Mesenchymal stem cell (in vitro differentiated cells and primary cell): Measurements from ENCODE around the gene UHRF2.

Experiments
- DNase-seq: peaks from one replicate; pipeline ENCODE4 v3.0.0-alpha.2; 2013
- H2AFZ ChIP-seq: one replicate; pipeline ENCODE4 v1.6.1; 2013; ENCODE audit warnings: low read depth, mild to moderate bottlenecking, control low read depth, inconsistent platforms, low read length, moderate library complexity
- H2AK5ac ChIP-seq: 2 replicates; pipeline ENCODE4 v1.6.1; 2013; ENCODE audit warnings: low read length, moderate library complexity, mild to moderate bottlenecking, inconsistent platforms; ENCODE audit not compliant: severe bottlenecking
- H2BK120ac ChIP-seq: one replicate; pipeline ENCODE4 v1.6.1; 2013; ENCODE audit warnings: low read depth, mild to moderate bottlenecking, inconsistent platforms, low read length, moderate library complexity
- H2BK12ac ChIP-seq, 2 experiments: one replicate each; pipeline ENCODE4 v1.6.1; 2013; ENCODE audit warnings: inconsistent platforms in 2 of 2, low read length in 2 of 2, mild to moderate bottlenecking in 2 of 2, moderate library complexity in 2 of 2, control low read depth in 1 of 2
- H2BK15ac ChIP-seq: one replicate; pipeline ENCODE4 v1.6.1; 2013; ENCODE audit warnings: mild to moderate bottlenecking, low read depth, inconsistent platforms; ENCODE audit not compliant: poor library complexity, severe bottlenecking
- H2BK5ac ChIP-seq: 2 replicates; pipeline ENCODE4 v1.6.1; 2013; ENCODE audit warnings: low read depth, mild to moderate bottlenecking, low read length, control low read depth, inconsistent platforms; ENCODE audit not compliant: poor library complexity, severe bottlenecking
- H3K14ac ChIP-seq, 2 experiments: one replicate each; pipeline ENCODE4 v1.6.1; 2013; ENCODE audit warnings: inconsistent platforms in 2 of 2, low read length in 2 of 2, control low read depth in 1 of 2, mild to moderate bottlenecking in 1 of 2, moderate library complexity in 1 of 2
- H3K18ac ChIP-seq, 2 experiments: one replicate each; pipeline ENCODE4 v1.6.1; 2013; ENCODE audit warnings: inconsistent platforms in 2 of 2, low read length in 2 of 2, control low read depth in 1 of 2, low read depth in 1 of 2, mild to moderate bottlenecking in 1 of 2
- H3K23ac ChIP-seq, 2 experiments: one replicate each; pipeline ENCODE4 v1.6.1; 2013; ENCODE audit warnings: inconsistent platforms in 2 of 2, low read length in 2 of 2, mild to moderate bottlenecking in 2 of 2, moderate library complexity in 2 of 2, control low read depth in 1 of 2
- H3K27ac ChIP-seq: 2 replicates; pipeline ENCODE4 v1.5.1; 2013; ENCODE audit warnings: mild to moderate bottlenecking, moderate library complexity, low read length, control low read depth, inconsistent platforms; ENCODE audit not compliant: poor library complexity, severe bottlenecking
- H3K27me3 ChIP-seq, 2 experiments: 2 replicates each; pipeline versions ENCODE4 v1.6.1 to v1.7.0; 2013; ENCODE audit warnings: low read length in 2 of 2, mild to moderate bottlenecking in 2 of 2, moderate library complexity in 2 of 2, control low read depth in 1 of 2, inconsistent platforms in 1 of 2; ENCODE audit not compliant: control insufficient read depth in 1 of 2, insufficient read depth in 1 of 2
- H3K36me3 ChIP-seq, 2 experiments: 2 replicates each; pipeline versions ENCODE4 v1.6.1 to v1.7.0; 2013; ENCODE audit warnings: low read length in 2 of 2, control low read depth in 1 of 2, inconsistent platforms in 1 of 2, low read depth in 1 of 2, mild to moderate bottlenecking in 1 of 2; ENCODE audit not compliant: insufficient read depth in 2 of 2, control insufficient read depth in 1 of 2
- H3K4ac ChIP-seq, 2 experiments: one replicate each; pipeline ENCODE4 v1.6.1; 2013; ENCODE audit warnings: inconsistent platforms in 2 of 2, low read length in 2 of 2, mild to moderate bottlenecking in 2 of 2, moderate library complexity in 2 of 2, control low read depth in 1 of 2, low read depth in 1 of 2
- H3K4me1 ChIP-seq: 2 replicates; pipeline ENCODE4 v1.6.1; 2013; ENCODE audit warnings: low read depth, low read length, control low read depth; ENCODE audit not compliant: control insufficient read depth, insufficient read depth
- H3K4me2 ChIP-seq: 2 replicates; pipeline ENCODE4 v1.6.1; 2013; ENCODE audit warnings: low read length, mild to moderate bottlenecking, inconsistent platforms; ENCODE audit not compliant: poor library complexity, severe bottlenecking
- H3K4me3 ChIP-seq, 2 experiments: 2 replicates each; pipeline versions ENCODE4 v1.5.1 to v1.7.0; 2013; ENCODE audit warnings: low read length in 2 of 2, mild to moderate bottlenecking in 2 of 2, control low read depth in 1 of 2, low read depth in 1 of 2; ENCODE audit not compliant: insufficient read depth in 1 of 2
- H3K79me1 ChIP-seq: replicated peaks from 2 replicates; pipeline ENCODE4 v1.6.1; 2013; ENCODE audit warnings: mild to moderate bottlenecking, control low read depth, low read length, inconsistent platforms; ENCODE audit not compliant: poor library complexity, severe bottlenecking
- H3K9ac ChIP-seq: 2 replicates; pipeline ENCODE4 v1.7.0; 2013; ENCODE audit warnings: mild to moderate bottlenecking, low read length, moderate library complexity
- H3K9me3 ChIP-seq: 2 replicates; pipeline ENCODE4 v1.7.0; 2013; ENCODE audit warnings: mild to moderate bottlenecking, low read length; ENCODE audit not compliant: control insufficient read depth
- H4K8ac ChIP-seq: one replicate; pipeline ENCODE4 v1.6.1; 2013; ENCODE audit warnings: inconsistent platforms, mild to moderate bottlenecking, low read length, moderate library complexity
- H4K91ac ChIP-seq: one replicate; pipeline ENCODE4 v1.6.1; 2013; ENCODE audit warnings: mild to moderate bottlenecking, low read length, inconsistent platforms
- WGBS: methylation state at CpG from one replicate; pipeline ENCODE4 v1.1.7; 2013; ENCODE audit warnings: mixed read lengths; 5-methylcytosine and 5-hydroxymethylcytosine counted together

Gene UHRF2

DNA sequence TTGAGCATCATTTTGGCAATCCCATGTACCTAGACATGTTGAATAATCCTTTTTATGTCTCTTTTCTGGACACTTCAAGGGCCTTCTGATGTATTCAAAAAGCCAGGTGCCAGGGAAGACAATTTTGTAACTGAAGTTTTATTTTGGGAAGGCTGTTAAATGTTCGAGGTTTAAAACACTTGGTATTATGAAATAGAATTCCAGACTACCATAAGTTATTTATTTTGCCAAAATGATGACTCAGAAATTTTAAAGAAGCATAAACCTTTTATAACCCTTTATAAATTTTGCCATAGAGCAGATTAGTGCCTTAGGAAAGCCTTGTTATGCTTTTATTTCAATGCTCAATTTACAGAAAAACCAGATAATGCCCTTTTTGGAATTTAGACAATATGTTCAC, 30.3 kb upstream of the UHRF2 start:
- H3K18ac ChIP-seq: no peak overlapping the region
- H2BK12ac ChIP-seq: no peak overlapping the region
- no peaks in the 10 kb centered on the region for H3K9me3 ChIP-seq
- H3K36me3 ChIP-seq: no peaks in the 10 kb centered on the region
- no peak overlapping the region for H2AK5ac ChIP-seq
- no CpG with 5 or more reads among the region's 1 CpG for WGBS
- no peaks in the 10 kb centered on the region for H3K79me1 ChIP-seq
- no peak overlapping the region for H2BK120ac ChIP-seq
- H3K9ac ChIP-seq: peak overlapping the region; percentile 92
- H4K91ac ChIP-seq: no peak overlapping the region
- H2BK5ac ChIP-seq: no peak overlapping the region
- no peak overlapping the region for H3K27ac ChIP-seq
- H3K4me1 ChIP-seq: no peaks in the 10 kb centered on the region
- no peak overlapping the region for H3K4me2 ChIP-seq
- H3K27me3 ChIP-seq: no peaks in the 10 kb centered on the region
- no peak overlapping the region for H2BK15ac ChIP-seq
- no peak overlapping the region for H3K23ac ChIP-seq
- no peak overlapping the region for H4K8ac ChIP-seq
- no peak for DNase-seq
- no peak overlapping the region for H3K14ac ChIP-seq
- peak overlapping the region in 1 of 2 experiments; percentile 38 for H3K4me3 ChIP-seq
- no peak overlapping the region for H2AFZ ChIP-seq
- H3K4ac ChIP-seq: no peak overlapping the region

DNA sequence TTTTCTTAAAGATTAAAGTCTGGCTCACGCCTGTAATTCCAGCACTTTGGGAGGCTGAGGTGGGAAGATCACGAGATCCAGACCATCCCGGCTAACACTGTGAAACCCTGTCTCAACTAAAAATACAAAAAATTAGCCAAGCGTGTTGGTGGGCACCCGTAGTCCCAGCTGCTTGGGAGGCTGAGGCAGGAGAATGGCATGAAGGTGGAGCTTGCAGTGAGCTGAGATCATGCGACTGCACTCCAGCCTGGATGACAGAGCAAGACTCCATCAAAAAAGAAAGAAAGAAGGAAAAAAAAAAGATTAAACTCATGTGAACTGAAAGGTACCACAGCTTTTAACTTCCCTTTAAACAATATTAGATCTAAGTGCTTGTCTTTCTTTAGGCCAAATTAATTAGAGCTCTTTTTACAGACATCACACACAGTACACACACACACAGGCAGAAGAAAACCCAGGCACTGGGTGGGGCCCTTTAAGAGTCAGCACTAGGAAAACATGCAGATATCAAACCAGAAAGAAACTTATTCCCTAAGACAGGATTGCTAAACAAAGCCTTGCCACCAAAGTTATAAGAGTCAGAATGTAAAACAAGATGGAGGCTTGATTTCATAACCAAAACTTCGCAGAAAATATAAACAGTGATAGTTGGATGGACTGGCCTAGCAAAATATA, 29.3 kb upstream of the UHRF2 start:
- H2BK15ac ChIP-seq: no peak overlapping the region
- H3K27me3 ChIP-seq: no peaks in the 10 kb centered on the region
- no peak overlapping the region for H2BK5ac ChIP-seq
- peak overlapping the region; percentile 92 for H3K9ac ChIP-seq
- no peak overlapping the region for H3K4me2 ChIP-seq
- peak; percentile 25 for DNase-seq
- H2BK120ac ChIP-seq: no peak overlapping the region
- H3K4me1 ChIP-seq: no peaks in the 10 kb centered on the region
- H2AFZ ChIP-seq: no peak overlapping the region
- H2BK12ac ChIP-seq: no peak overlapping the region
- no peaks in the 10 kb centered on the region for H3K79me1 ChIP-seq
- peak overlapping the region in 1 of 2 experiments; percentile 52 for H3K4me3 ChIP-seq
- no peaks in the 10 kb centered on the region for H3K36me3 ChIP-seq
- peak overlapping the region; percentile 56 for H3K27ac ChIP-seq
- WGBS: 83% methylated on average over 4 of the region's 7 CpGs
- no peaks in the 10 kb centered on the region for H3K9me3 ChIP-seq
- no peak overlapping the region for H4K8ac ChIP-seq
- no peak overlapping the region for H3K4ac ChIP-seq
- H3K18ac ChIP-seq: peak overlapping the region in 1 of 2 experiments; percentile 34
- no peak overlapping the region for H3K23ac ChIP-seq
- H2AK5ac ChIP-seq: no peak overlapping the region
- no peak overlapping the region for H4K91ac ChIP-seq
- no peak overlapping the region for H3K14ac ChIP-seq

DNA sequence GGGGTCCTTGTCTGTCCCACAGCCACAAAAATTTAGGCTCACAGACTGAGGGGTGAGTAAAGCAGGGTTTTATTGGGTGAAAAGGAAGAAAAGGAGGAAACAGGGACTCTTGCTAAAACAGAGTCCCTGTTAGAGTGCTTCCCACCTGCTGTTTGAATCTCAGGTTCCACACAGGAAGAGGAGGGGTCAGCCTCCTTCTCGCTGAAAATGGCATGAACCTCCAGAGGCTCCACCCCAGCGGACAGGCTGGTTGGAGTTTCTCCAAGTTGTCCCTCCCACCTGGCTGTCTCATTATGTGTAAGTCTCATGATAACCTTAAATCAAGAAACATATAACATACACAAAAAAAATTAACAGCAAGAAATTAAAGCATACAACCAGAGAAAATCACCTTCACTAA, 28.3 kb upstream of the UHRF2 start:
- H2AFZ ChIP-seq: no peak overlapping the region
- H3K4me3 ChIP-seq: peak overlapping the region in 1 of 2 experiments; percentile 52
- no peak overlapping the region for H3K4me2 ChIP-seq
- no peak for DNase-seq
- H3K23ac ChIP-seq: no peak overlapping the region
- H3K4me1 ChIP-seq: no peaks in the 10 kb centered on the region
- H4K8ac ChIP-seq: no peak overlapping the region
- H3K27me3 ChIP-seq: no peaks in the 10 kb centered on the region
- H2BK120ac ChIP-seq: no peak overlapping the region
- no peak overlapping the region for H3K4ac ChIP-seq
- H2BK5ac ChIP-seq: no peak overlapping the region
- no peak overlapping the region for H3K18ac ChIP-seq
- WGBS: 48% methylated on average over 2 of the region's 2 CpGs
- H3K27ac ChIP-seq: peak overlapping the region; percentile 56
- H2AK5ac ChIP-seq: peak overlapping the region; percentile 32
- no peak overlapping the region for H4K91ac ChIP-seq
- no peak overlapping the region for H2BK15ac ChIP-seq
- no peaks in the 10 kb centered on the region for H3K79me1 ChIP-seq
- H3K36me3 ChIP-seq: no peaks in the 10 kb centered on the region
- H3K9me3 ChIP-seq: no peaks in the 10 kb centered on the region
- H3K9ac ChIP-seq: peak overlapping the region; percentile 92
- no peak overlapping the region for H2BK12ac ChIP-seq
- H3K14ac ChIP-seq: no peak overlapping the region

DNA sequence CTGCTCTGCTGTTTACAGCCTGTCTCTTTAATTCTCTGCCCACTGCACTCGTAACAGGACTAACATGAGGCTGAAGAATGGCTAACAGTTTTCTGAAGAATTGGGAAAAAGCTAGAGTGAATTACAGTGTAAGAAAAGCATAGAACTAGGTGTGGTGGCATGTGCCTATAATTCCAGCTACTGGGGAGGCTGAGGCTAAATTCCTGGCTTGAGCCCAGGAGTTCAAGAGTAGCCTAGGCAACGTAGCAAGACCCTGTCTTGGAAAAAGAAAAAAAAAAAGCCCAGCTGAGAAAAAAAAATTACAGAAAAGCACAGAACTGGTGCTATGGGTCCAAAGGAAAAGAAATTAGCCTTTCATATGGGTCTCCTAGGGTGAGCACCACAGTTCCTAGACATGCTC, 13.9 kb upstream of the UHRF2 start:
- Histone ChIP-seq H3K4ac (no peak overlapping the region), H2AFZ (no peak overlapping the region), H3K9ac (no peak overlapping the region), H3K27me3 (no peaks in the 10 kb centered on the region), H3K14ac (no peak overlapping the region), H3K4me2 (no peak overlapping the region), H3K23ac (no peak overlapping the region), H2BK120ac (no peak overlapping the region), H4K8ac (no peak overlapping the region), H3K4me3 (no peak overlapping the region), H4K91ac (no peak overlapping the region), H3K79me1 (no peaks in the 10 kb centered on the region), H2AK5ac (no peak overlapping the region), H2BK5ac (no peak overlapping the region), H3K9me3 (no peaks in the 10 kb centered on the region), H2BK12ac (no peak overlapping the region), H3K4me1 (no peaks in the 10 kb centered on the region), H3K27ac (no peak overlapping the region), H3K18ac (no peak overlapping the region), H2BK15ac (no peak overlapping the region), H3K36me3 (no peaks in the 10 kb centered on the region)
- WGBS: 66% methylated on average over 2 of the region's 2 CpGs
- DNase-seq: no peak
